GM10248 (cell line): ENCODE data around the gene ST6GALNAC5.

Experiments used
- CTCF ChIA-PET: fragments of 300-600 bp; sonication (Branson Sonifier 250); formaldehyde crosslinking; extraction: SDS; loops from one replicate; lab custom pipeline; 2021; ENCODE audit warnings: antibody characterized with exemption; lab: Yijun Ruan, JAX
- POLR2A ChIA-PET: fragments of 350-650 bp; sonication (Branson Sonifier 250); formaldehyde crosslinking; extraction: SDS; loops from one replicate; lab custom pipeline; 2020; ENCODE audit warnings: antibody characterized with exemption; lab: Yijun Ruan, JAX
- DNase-seq: peaks from one replicate; pipeline ENCODE4 v3.0.0; 2012; ENCODE audit errors: extremely low spot score
- CTCF ChIP-seq: IDR thresholded peaks from 2 replicates; pipeline ENCODE4 v1.5.1; 2012; ENCODE audit warnings: mild to moderate bottlenecking, low read depth; ENCODE audit errors: extremely low read depth, missing control alignments, control extremely low read depth

Gene ST6GALNAC5

DNA sequence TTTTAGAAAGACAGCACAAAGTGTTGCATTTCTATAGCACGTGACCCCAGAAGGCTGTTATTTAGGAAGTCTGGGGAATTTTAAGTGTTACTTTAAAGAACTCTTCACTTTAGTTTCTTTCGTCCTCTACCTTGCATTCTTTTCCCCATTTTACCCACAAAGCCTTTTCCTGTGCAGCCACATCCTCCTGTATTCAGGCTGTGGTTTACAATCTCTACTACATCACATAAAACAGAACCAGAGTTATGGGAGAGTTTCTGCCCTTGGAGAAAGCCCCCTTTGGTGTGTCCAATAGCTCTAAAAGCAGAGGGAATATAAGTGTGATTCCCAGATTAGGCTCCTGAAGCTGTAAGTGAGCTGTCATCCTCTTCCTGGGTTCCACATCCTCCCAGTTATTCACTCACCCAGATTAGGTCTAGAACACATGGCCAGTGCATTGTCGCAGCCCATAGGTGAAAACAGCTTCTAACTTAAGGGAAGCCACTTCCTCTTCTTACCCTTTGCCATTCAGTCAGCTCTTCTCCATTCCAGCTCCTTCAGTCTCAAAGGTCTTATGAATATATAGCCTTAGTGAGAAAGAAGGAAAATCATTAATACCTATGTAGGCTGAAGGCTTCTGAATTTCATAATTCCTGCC lies 180.8 kb downstream of the ST6GALNAC5 start:
- CTCF ChIA-PET = interaction anchor here (1.0 to 1.2 kb wide), 2 partner anchors 9 to 10 kb away, joined by 3 read pairs; no protein-coding TSS in a partner anchor
- DNase-seq = no peak
- no peak for TF ChIP-seq CTCF
- POLR2A ChIA-PET = no interaction called here

DNA sequence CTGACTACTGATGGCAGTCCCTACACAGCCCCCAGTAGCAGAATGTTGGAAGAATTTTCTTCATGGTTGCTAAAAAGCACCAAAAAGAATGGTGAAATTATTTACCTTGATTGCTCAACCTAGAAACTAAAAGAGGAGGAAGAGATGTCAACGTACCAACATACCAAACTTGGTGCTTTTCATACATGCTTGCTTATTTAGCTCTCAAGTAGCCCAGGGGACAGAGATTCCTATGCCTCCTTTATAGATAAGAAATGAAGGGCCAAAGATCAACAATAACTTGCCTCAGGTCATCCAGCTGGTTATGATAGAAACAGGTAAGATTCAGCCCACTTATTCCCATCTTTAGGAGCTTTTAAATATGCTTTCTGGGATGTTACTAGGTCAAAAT lies 181.3 kb downstream of the ST6GALNAC5 start:
- POLR2A ChIA-PET = no interaction called here
- CTCF ChIA-PET = interaction anchor here (1.0 to 1.2 kb wide), 2 partner anchors 9 to 10 kb away, joined by 3 read pairs; no protein-coding TSS in a partner anchor
- TF ChIP-seq CTCF = no peak

GRCh38 chr1:77051425-77051824 lies 184.1 kb downstream of the ST6GALNAC5 start:
- no peak for TF ChIP-seq CTCF
- CTCF ChIA-PET = interaction anchor here (1.4 kb wide), 1 partner anchor 11 kb away, joined by 6 read pairs; no protein-coding TSS in a partner anchor
- POLR2A ChIA-PET = no interaction called here

More for the DNA sequence above, 181.3 kb downstream of the ST6GALNAC5 start:
- no peak for DNase-seq

DNA sequence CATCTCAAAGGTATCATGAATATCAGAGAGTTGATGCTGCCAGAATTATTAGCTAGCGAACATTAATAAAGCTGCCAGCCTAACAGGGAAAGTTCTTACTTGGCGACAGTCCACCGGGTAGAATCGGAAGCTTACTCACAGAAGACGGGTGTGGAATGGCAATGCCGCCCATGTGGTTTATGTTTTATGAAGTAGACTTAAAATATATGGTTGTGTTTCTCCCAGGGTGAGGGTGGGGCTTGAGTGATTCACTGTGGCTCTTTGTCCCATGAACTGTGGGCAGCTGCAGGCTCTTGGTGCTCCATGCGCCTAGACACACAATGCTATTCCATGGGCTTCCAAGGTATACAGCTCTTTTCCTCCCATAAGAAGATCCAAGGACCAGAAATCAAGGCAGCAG lies 189.2 kb downstream of the ST6GALNAC5 start:
- ChIA-PET CTCF (interaction anchor here (1.9 kb wide), 1 partner anchor 20 kb away, joined by 4 read pairs; no protein-coding TSS in a partner anchor), POLR2A (no interaction called here)
- DNase-seq = no peak
- no peak for TF ChIP-seq CTCF

More at GRCh38 chr1:77051425-77051824, 184.1 kb downstream of the ST6GALNAC5 start:
- no peak for DNase-seq

DNA sequence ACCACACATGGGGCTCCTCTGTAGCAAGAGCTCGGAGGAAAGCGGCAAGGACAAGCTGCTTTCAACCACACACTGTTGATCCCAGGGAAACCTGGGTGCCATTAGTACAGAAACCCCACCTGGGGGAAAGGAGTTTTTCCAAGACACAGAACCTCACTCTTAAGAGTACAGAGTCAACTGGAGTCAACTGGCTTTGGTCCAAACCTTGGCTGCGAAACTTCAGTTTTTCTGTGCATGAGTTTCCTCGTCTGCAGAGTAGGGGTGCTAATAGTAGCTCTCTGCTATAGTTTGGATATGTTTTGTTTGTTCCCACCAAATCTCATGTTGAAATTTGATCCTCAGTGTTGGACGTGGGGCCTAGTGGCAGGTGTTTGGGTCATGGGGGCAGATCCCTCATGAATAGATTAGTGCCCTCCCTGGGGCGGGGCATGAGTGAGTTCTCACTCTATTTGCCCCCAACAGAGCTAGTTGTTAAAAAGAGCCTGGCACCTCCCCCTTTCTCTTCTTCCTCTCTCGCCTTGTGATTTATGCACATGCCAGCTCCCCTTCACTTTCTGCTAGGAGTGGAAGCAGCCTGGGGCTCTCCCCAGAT lies 190.8 kb downstream of the ST6GALNAC5 start:
- ChIA-PET POLR2A (no interaction called here), CTCF (interaction anchor here (1.2 to 1.7 kb wide), 2 partner anchors 10 kb away, joined by 3 to 8 read pairs; no protein-coding TSS in a partner anchor)
- no peak for TF ChIP-seq CTCF
- no peak for DNase-seq

GRCh38 chr1:77060000-77060399 lies 192.7 kb downstream of the ST6GALNAC5 start:
- no peak for DNase-seq
- CTCF ChIA-PET = no interaction called here

More at GRCh38 chr1:77060000-77060399, 192.7 kb downstream of the ST6GALNAC5 start:
- POLR2A ChIA-PET = no interaction called here
- no peak for TF ChIP-seq CTCF
